ENCODE measurements around the gene ADGRF1.
"Not testable (repeated sequence)": the region's sequence is repeated elsewhere in the genome, so short reads cannot be mapped to it uniquely, and the experiment has no call there.

The ADGRF1 gene

GRCh38 chr6:46992391-46992790 is 49.7 kb downstream of the ADGRF1 start:
- H3K4me3 ChIP-seq (ENCODE audit: low read depth, low read length); DNase-seq (ENCODE audit: low read depth): not testable (repeated sequence)

GRCh38 chr6:46990818-46991510 is 51.2 kb downstream of the ADGRF1 start:
- not testable (repeated sequence) for H3K4me3 ChIP-seq (ENCODE audit: low read depth, low read length)
- peak; percentile 5 for DNase-seq (ENCODE audit: low read depth)

- H3K4me3 ChIP-seq (ENCODE audit: low read depth, low read length), result no peak overlapping the region
- no peak for DNase-seq (ENCODE audit: low read depth)
Measured at GRCh38 chr6:46990031-46990644, 52.0 kb downstream of the ADGRF1 start.

GRCh38 chr6:46989398-46989797 is 52.7 kb downstream of the ADGRF1 start:
- DNase-seq (ENCODE audit: low read depth), result no peak

GRCh38 chr6:46985943-46986342 is 56.2 kb downstream of the ADGRF1 start:
- no peak for DNase-seq (ENCODE audit: low read depth)
- H3K4me3 ChIP-seq (ENCODE audit: low read depth, low read length), result no peak overlapping the region

More at GRCh38 chr6:46989398-46989797, 52.7 kb downstream of the ADGRF1 start:
- H3K4me3 ChIP-seq (ENCODE audit: low read depth, low read length), result no peak overlapping the region

- H3K4me3 ChIP-seq (ENCODE audit: low read depth, low read length), result no peak overlapping the region
- DNase-seq (ENCODE audit: low read depth), result no peak
Measured at GRCh38 chr6:46983007-46983411, 59.1 kb downstream of the ADGRF1 start.

GRCh38 chr6:46979206-46979605 is 62.9 kb downstream of the ADGRF1 start:
- DNase-seq (ENCODE audit: low read depth), result no peak
- H3K4me3 ChIP-seq (ENCODE audit: low read depth, low read length), result no peak overlapping the region

- no peak for DNase-seq (ENCODE audit: low read depth)
Measured at GRCh38 chr6:46974786-46975185, 67.3 kb downstream of the ADGRF1 start.

GRCh38 chr6:46973029-46973428 is 69.1 kb downstream of the ADGRF1 start:
- DNase-seq (ENCODE audit: low read depth), result no peak
- H3K4me3 ChIP-seq (ENCODE audit: low read depth, low read length), result no peak overlapping the region

More at GRCh38 chr6:46974786-46975185, 67.3 kb downstream of the ADGRF1 start:
- H3K4me3 ChIP-seq (ENCODE audit: low read depth, low read length), result no peak overlapping the region

GRCh38 chr6:46972531-46972930 is 69.6 kb downstream of the ADGRF1 start:
- H3K4me3 ChIP-seq (ENCODE audit: low read depth, low read length), result no peak overlapping the region
- DNase-seq (ENCODE audit: low read depth), result no peak

- DNase-seq (ENCODE audit: low read depth), result no peak
- no peak overlapping the region for H3K4me3 ChIP-seq (ENCODE audit: low read depth, low read length)
Measured at GRCh38 chr6:46969206-46969605, 72.9 kb downstream of the ADGRF1 start.

GRCh38 chr6:46967826-46968349 is 74.2 kb downstream of the ADGRF1 start:
- no peak overlapping the region for H3K4me3 ChIP-seq (ENCODE audit: low read depth, low read length)
- DNase-seq (ENCODE audit: low read depth), result no peak

GRCh38 chr6:46964716-46965519 is 77.2 kb downstream of the ADGRF1 start:
- no peak for DNase-seq (ENCODE audit: low read depth)
- no peak overlapping the region for H3K4me3 ChIP-seq (ENCODE audit: low read depth, low read length)

GRCh38 chr6:46963626-46964025 is 78.5 kb downstream of the ADGRF1 start:
- no peak for DNase-seq (ENCODE audit: low read depth)

GRCh38 chr6:46963039-46963438 is 79.1 kb downstream of the ADGRF1 start:
- H3K4me3 ChIP-seq (ENCODE audit: low read depth, low read length), result no peak overlapping the region
- DNase-seq (ENCODE audit: low read depth), result no peak

More at GRCh38 chr6:46963626-46964025, 78.5 kb downstream of the ADGRF1 start:
- H3K4me3 ChIP-seq (ENCODE audit: low read depth, low read length), result no peak overlapping the region

GRCh38 chr6:46961711-46962110 is 80.4 kb downstream of the ADGRF1 start:
- no peak for DNase-seq (ENCODE audit: low read depth)
- no peak overlapping the region for H3K4me3 ChIP-seq (ENCODE audit: low read depth, low read length)

- no peak overlapping the region for H3K4me3 ChIP-seq (ENCODE audit: low read depth, low read length)
- no peak for DNase-seq (ENCODE audit: low read depth)
Measured at GRCh38 chr6:46961232-46961631, 80.9 kb downstream of the ADGRF1 start.

GRCh38 chr6:46959419-46959818 is 82.7 kb downstream of the ADGRF1 start:
- no peak overlapping the region for H3K4me3 ChIP-seq (ENCODE audit: low read depth, low read length)
- no peak for DNase-seq (ENCODE audit: low read depth)

- H3K4me3 ChIP-seq (ENCODE audit: low read depth, low read length), result no peak overlapping the region
- no peak for DNase-seq (ENCODE audit: low read depth)
Measured at GRCh38 chr6:46956409-46956808, 85.7 kb downstream of the ADGRF1 start.

- H3K4me3 ChIP-seq (ENCODE audit: low read depth, low read length), result no peak overlapping the region
- DNase-seq (ENCODE audit: low read depth), result no peak
Measured at GRCh38 chr6:46954837-46955451, 87.2 kb downstream of the ADGRF1 start.

All from skeletal muscle cell (primary cell).